H1 (cell line): Measurements from ENCODE around the gene DNAI2. TPM values are rescaled to one million over a fixed set of nuclear protein-coding genes. Genes with fewer than 3 reads are reported as not detected.

ENCODE experiments used
- BCL11A ChIP-seq, 2 experiments: IDR thresholded peaks; one replicate each; pipeline ENCODE4 v1.6.1; 2011; ENCODE audit warnings: low read depth in 2 of 2, low read length in 2 of 2, mild to moderate bottlenecking in 2 of 2
- EZH2 ChIP-seq: fragments of 200-600 bp; sonication (generic); IDR thresholded peaks from 2 replicates; pipeline ENCODE4 v1.7.1; 2012; ENCODE audit warnings: low read depth, mild to moderate bottlenecking, moderate library complexity, low read length, inconsistent platforms; ENCODE audit not compliant: severe bottlenecking
- NRF1 ChIP-seq: IDR thresholded peaks from 2 replicates; pipeline ENCODE4 v1.6.1; 2011; ENCODE audit warnings: mild to moderate bottlenecking, low read depth, low read length, improper control_type of control experiment
- POLR2AphosphoS5 ChIP-seq: IDR thresholded peaks from 2 replicates; pipeline ENCODE4 v1.6.1; 2011; ENCODE audit warnings: low read depth, low read length
- SP4 ChIP-seq: IDR thresholded peaks from 2 replicates; pipeline ENCODE4 v1.6.1; 2012; ENCODE audit warnings: low read length, inconsistent platforms
- polyA plus RNA-seq, 7 experiments: library from polyadenylated mRNA; depleted of rRNA in 3 of 7; stranded (reverse) in 5 of 7; unstranded in 2 of 7; fragments of >200 nt in 5 of 7; fragments of 200-250 nt in 2 of 7; gene quantifications; 1 replicate in 5 of 7; 2 replicates in 1 of 7; 4 replicates in 1 of 7; pipeline versions ENCODE4 v1.2.1 to v1.2.3, GENCODE V29; 2011 to 2013; ENCODE audit warnings: missing spikeins in 2 of 7, mixed read lengths in 2 of 7
- total RNA-seq: library from RNA; stranded (reverse); fragmentation: NEBNext Ultra II Directional; extraction: Animal tissue kit (Norgen Biotek cat#: 25700); gene quantifications from 2 replicates; pipeline ENCODE4 v1.2.1, GENCODE V29; 2021
- TF ChIP-seq, protein P1 (sequence below), 3 experiments: IDR thresholded peaks; 1 replicate in 2 of 3; 2 replicates in 1 of 3; pipeline versions ENCODE4 v1.5.1 to v1.6.1; 2011; ENCODE audit warnings: low read length in 3 of 3, mild to moderate bottlenecking in 3 of 3, inconsistent platforms in 2 of 3, low read depth in 1 of 3, moderate library complexity in 1 of 3; ENCODE audit not compliant: insufficient read depth in 1 of 3; ENCODE audit errors: control extremely low read depth in 1 of 3
- TF ChIP-seq, protein P2 (sequence below): fragments of 300-600 bp; sonication (generic); IDR thresholded peaks from 2 replicates; pipeline ENCODE4 v1.7.1; 2012; ENCODE audit warnings: low read length, moderate library complexity, mild to moderate bottlenecking, inconsistent platforms; ENCODE audit not compliant: insufficient replicate concordance

Gene DNAI2
- total and polyA plus RNA-seq, 2 of the 8 experiments (the other 6 are each of a cell fraction or from before 2014, with no cell fraction given) = 0.08 to 0.15 TPM

DNA sequence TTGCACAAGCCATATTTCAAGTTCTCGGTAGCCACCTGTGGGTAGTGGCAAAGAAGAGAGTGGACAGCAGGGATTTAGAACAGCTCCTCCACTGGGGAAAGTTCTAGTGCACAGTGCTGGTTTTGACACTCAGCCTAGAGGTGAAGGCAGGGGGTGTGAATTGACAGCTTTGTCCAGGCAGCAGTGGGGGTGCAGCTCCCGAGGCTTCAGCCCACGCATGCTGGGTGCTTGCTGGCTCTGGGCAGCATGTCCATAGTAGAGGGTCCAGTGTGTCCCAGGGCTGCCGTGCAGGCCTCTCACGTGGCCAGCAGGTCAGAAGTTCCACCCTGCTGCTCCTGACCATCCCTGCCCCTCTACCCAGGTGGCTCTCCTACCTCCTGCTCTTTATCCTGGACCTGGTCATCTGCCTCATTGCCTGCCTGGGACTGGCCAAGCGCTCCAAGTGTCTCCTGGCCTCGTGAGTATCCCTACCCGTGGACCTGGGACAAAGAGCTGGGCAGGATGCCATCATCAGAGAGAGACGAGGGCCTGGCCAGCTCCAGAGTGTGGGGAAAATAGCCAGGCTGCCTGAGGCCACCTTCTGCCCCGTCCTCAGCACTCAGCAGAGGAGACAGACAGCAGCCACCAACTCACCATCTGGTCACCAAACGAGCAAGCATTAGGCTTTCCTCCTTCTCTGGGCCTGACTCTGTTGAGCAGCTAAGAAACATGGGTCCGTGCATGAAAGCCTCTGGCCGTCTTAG lies 30.9 kb upstream of the DNAI2 start (continued):
- TF ChIP-seq, protein P1, sequence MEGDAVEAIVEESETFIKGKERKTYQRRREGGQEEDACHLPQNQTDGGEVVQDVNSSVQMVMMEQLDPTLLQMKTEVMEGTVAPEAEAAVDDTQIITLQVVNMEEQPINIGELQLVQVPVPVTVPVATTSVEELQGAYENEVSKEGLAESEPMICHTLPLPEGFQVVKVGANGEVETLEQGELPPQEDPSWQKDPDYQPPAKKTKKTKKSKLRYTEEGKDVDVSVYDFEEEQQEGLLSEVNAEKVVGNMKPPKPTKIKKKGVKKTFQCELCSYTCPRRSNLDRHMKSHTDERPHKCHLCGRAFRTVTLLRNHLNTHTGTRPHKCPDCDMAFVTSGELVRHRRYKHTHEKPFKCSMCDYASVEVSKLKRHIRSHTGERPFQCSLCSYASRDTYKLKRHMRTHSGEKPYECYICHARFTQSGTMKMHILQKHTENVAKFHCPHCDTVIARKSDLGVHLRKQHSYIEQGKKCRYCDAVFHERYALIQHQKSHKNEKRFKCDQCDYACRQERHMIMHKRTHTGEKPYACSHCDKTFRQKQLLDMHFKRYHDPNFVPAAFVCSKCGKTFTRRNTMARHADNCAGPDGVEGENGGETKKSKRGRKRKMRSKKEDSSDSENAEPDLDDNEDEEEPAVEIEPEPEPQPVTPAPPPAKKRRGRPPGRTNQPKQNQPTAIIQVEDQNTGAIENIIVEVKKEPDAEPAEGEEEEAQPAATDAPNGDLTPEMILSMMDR (IDR thresholded peaks at IDR 0.05; ENCODE audit: control extremely low read depth in 1 of 3, insufficient read depth in 1 of 3, low read depth in 1 of 3, low read length in 3 of 3) = no peak
- TF ChIP-seq POLR2AphosphoS5 (no peak), BCL11A (IDR thresholded peaks at IDR 0.05; ENCODE audit: low read depth in 2 of 2, low read length in 2 of 2) (no peak), SP4 (no peak), EZH2 (no peak), NRF1 (no peak)
- TF ChIP-seq, protein P2, sequence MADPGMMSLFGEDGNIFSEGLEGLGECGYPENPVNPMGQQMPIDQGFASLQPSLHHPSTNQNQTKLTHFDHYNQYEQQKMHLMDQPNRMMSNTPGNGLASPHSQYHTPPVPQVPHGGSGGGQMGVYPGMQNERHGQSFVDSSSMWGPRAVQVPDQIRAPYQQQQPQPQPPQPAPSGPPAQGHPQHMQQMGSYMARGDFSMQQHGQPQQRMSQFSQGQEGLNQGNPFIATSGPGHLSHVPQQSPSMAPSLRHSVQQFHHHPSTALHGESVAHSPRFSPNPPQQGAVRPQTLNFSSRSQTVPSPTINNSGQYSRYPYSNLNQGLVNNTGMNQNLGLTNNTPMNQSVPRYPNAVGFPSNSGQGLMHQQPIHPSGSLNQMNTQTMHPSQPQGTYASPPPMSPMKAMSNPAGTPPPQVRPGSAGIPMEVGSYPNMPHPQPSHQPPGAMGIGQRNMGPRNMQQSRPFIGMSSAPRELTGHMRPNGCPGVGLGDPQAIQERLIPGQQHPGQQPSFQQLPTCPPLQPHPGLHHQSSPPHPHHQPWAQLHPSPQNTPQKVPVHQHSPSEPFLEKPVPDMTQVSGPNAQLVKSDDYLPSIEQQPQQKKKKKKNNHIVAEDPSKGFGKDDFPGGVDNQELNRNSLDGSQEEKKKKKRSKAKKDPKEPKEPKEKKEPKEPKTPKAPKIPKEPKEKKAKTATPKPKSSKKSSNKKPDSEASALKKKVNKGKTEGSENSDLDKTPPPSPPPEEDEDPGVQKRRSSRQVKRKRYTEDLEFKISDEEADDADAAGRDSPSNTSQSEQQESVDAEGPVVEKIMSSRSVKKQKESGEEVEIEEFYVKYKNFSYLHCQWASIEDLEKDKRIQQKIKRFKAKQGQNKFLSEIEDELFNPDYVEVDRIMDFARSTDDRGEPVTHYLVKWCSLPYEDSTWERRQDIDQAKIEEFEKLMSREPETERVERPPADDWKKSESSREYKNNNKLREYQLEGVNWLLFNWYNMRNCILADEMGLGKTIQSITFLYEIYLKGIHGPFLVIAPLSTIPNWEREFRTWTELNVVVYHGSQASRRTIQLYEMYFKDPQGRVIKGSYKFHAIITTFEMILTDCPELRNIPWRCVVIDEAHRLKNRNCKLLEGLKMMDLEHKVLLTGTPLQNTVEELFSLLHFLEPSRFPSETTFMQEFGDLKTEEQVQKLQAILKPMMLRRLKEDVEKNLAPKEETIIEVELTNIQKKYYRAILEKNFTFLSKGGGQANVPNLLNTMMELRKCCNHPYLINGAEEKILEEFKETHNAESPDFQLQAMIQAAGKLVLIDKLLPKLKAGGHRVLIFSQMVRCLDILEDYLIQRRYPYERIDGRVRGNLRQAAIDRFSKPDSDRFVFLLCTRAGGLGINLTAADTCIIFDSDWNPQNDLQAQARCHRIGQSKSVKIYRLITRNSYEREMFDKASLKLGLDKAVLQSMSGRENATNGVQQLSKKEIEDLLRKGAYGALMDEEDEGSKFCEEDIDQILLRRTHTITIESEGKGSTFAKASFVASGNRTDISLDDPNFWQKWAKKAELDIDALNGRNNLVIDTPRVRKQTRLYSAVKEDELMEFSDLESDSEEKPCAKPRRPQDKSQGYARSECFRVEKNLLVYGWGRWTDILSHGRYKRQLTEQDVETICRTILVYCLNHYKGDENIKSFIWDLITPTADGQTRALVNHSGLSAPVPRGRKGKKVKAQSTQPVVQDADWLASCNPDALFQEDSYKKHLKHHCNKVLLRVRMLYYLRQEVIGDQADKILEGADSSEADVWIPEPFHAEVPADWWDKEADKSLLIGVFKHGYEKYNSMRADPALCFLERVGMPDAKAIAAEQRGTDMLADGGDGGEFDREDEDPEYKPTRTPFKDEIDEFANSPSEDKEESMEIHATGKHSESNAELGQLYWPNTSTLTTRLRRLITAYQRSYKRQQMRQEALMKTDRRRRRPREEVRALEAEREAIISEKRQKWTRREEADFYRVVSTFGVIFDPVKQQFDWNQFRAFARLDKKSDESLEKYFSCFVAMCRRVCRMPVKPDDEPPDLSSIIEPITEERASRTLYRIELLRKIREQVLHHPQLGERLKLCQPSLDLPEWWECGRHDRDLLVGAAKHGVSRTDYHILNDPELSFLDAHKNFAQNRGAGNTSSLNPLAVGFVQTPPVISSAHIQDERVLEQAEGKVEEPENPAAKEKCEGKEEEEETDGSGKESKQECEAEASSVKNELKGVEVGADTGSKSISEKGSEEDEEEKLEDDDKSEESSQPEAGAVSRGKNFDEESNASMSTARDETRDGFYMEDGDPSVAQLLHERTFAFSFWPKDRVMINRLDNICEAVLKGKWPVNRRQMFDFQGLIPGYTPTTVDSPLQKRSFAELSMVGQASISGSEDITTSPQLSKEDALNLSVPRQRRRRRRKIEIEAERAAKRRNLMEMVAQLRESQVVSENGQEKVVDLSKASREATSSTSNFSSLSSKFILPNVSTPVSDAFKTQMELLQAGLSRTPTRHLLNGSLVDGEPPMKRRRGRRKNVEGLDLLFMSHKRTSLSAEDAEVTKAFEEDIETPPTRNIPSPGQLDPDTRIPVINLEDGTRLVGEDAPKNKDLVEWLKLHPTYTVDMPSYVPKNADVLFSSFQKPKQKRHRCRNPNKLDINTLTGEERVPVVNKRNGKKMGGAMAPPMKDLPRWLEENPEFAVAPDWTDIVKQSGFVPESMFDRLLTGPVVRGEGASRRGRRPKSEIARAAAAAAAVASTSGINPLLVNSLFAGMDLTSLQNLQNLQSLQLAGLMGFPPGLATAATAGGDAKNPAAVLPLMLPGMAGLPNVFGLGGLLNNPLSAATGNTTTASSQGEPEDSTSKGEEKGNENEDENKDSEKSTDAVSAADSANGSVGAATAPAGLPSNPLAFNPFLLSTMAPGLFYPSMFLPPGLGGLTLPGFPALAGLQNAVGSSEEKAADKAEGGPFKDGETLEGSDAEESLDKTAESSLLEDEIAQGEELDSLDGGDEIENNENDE = no peak
- TF ChIP-seq, all 59 proteins: peak for 0
